PC-3 (cell line): ENCODE data around the gene CFAP157.

Experiments
- CTCF ChIP-seq: fragments of 300-600 bp; sonication (generic); conservative IDR thresholded peaks from 2 replicates; pipeline ENCODE4 v1.5.1; 2017; ENCODE audit warnings: antibody characterized with exemption, low read depth, mild to moderate bottlenecking, low read length
- EZH2phosphoT487 ChIP-seq: fragments of 300-600 bp; sonication (generic); IDR thresholded peaks from 2 replicates; pipeline ENCODE4 v1.6.1; 2018; ENCODE audit warnings: mild to moderate bottlenecking, antibody characterized with exemption, low read length, borderline replicate concordance

- TF ChIP-seq CTCF (no peak), EZH2phosphoT487 (no peak)
These were observed 42.5 kb downstream of the CFAP157 start for GRCh38 chr9:127749090-127749787.
